SH-SY5Y (cell line): ENCODE measurements around the gene ITPK1.

Experiments
- GATA2 ChIP-seq: IDR thresholded peaks from 2 replicates; pipeline ENCODE4 v1.6.1; 2011; ENCODE audit warnings: mild to moderate bottlenecking, low read depth, low read length
- GATA3 ChIP-seq: IDR thresholded peaks from 2 replicates; pipeline ENCODE4 v1.6.1; 2011; ENCODE audit warnings: low read depth, mild to moderate bottlenecking, low read length, moderate library complexity

GRCh38 chr14:93055651-93056115, 60.0 kb downstream of the ITPK1 start:
- no peak for TF ChIP-seq GATA2
- TF ChIP-seq GATA3 = no peak
